ENCODE data around the gene PLB1.
"Not testable (repeated sequence)": the region's sequence is repeated elsewhere in the genome, so short reads cannot be mapped to it uniquely, and the experiment has no call there.

The PLB1 gene

DNA sequence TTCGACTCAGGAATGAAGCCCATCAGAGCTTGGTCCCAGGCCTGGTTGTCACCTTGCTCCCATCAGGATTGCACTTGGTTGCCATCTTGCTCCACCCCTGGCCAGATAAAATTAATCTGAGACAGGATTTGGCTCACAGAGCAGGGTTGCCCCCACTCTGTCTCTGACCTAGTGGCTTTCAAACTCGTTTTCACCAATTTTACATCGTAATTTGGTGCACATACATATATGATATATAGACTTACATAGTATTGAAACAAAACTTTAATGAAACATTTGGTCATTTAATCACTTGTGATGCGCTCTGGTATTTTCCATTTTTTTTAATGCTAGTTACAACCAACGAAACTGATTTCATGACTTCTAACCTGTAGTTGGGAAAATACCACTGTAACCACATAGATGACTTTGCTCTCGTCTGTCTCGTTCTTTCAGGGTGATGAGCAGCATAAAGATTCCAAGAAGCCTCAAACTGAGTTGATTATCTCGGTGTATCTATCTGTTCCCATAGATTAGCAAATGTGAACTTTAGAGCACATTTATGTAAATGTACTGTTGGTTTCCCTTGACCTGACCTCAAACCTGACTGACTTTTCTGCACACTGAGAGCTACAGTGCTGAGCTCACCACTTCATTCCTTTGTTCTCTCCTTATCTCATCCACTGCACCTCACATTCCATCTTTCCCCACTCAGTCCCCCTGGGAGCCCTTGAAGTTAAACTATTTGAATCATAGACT lies 30.5 kb upstream of the PLB1 start:
- no peak for DNase-seq

DNA sequence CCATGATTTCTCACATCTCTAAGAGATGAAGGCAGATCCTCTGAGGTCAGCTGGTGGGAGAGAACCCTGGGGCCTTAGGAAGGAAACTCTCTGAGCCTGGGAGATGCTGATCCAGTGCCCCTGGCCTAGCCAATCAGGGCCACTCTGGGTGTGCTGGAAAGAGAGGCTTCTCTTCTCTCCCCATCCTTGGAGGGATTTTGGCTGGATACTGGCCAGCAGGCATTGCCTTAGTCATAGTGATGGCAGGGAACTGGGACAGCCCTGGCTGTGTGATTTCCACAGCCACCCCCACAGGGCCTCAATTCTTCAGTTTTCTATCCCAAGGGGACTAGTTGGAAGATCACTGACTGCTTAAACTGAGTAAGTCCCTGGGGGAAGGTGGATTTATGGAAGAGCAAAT lies 26.6 kb upstream of the PLB1 start:
- no peak for DNase-seq

DNA sequence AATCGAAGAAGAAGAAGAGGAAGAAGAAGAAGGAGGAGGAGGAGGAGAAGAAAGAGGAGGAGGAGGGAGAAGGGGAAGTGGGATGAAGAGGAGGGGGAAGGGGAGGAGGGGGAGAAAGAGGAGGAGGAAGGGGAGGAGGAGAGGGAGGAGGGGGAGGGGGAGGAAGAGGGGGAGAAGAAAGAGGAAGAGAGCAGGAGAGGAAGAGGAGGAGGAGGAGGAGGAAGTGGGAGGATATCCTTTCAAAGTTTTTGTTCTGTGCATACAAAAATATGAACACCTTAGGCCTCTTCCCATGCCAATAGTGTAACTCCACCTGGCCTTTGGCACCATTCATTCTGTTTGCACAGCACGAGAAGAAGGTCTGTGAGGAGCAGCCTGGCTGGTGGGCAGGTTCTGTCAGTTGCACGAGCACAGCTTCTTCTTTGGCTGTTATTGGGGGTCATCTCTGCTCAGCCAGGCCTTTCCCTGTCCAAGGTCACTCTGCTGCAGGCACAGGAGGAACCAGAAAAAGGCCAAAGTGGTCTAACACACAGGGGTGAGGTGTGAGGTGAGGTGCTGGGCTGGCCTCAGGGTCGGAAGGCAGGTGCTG lies 25.8 kb upstream of the PLB1 start:
- no peak for DNase-seq

DNA sequence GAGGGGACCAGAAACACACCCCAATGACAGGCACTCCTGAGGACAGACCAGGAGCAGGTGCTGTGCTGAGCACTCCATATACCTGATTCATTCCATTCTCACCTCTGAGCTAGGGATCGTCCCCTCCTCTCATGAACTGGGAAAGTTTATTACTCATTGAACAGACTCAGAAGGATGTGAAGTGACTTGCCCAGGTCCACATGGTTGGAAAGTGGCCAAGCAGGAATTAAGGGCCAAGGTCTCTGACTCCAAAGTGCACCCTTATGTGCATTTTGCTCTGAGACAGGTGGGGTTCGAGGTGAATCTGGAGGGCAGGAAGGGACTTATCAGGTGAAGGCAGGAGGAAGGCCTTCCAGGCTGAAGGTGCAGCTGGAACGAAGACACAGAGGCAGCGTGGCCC lies 25.1 kb upstream of the PLB1 start:
- no peak for DNase-seq

DNA sequence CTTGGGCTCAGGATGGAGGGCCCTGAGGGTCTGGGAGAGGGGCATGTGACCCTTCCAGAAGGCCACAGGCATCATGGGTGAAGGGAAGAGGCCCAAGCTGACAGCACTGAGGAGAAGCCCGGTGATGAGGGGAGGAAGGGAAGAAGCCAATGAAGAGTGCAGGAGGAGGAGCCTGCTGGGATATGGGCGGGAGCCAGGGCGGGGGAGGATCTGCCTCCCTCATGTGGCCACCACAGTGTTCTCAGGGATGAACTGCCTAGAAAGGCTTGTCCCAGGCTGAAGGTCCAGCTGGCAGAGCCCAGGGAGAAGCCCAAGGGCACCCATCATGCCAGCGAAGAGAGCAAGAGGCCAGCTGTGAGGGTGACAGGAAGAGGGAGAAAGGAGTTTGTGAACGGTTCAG lies 24.6 kb upstream of the PLB1 start:
- no peak for DNase-seq

DNA sequence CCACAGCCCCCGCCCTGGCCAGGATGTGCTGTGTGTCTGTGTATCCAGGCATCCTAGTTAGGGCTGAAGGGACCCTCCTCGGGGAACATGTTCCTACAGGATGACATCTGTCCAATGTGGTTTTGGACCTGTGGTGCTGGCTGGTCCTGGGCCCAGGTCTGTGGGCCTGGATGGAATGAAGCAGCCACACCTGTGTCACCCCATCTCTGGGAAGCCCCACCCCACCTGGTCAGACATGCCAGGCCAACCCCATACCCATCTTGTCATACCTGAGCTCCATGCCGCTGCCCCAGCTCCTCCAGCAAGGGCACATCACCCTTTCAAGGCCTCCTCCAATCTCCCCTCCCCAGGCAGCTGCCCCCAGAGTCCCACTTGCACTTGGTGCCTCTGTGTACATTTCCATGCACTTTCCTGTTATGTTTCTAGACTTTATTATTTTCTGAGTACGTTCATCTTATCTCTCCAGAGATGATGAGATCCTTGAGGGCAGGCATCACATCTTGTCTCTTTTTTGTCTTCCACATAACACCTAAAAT lies 24.1 kb upstream of the PLB1 start:
- DNase-seq: no peak

DNA sequence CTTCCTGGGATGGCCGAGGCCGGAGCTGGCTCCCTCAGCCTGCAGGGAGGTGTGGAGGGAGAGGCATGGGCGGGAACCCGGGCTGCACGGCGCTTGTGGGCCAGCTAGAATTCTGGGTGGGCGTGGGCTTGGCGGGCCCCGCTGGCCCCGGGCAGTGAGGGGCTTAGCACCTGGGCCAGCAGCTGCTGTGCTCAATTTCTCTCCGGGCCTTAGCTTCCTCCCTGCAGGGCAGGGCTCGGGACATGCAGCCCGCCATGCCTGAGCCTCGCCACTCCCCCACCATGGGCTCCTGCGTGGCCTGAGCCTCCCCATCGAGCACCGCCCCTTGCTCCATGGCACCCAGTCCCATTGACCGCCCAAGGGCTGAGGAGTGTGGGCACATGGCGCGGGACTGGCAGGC lies 23.2 kb upstream of the PLB1 start:
- DNase-seq: not testable (repeated sequence)

DNA sequence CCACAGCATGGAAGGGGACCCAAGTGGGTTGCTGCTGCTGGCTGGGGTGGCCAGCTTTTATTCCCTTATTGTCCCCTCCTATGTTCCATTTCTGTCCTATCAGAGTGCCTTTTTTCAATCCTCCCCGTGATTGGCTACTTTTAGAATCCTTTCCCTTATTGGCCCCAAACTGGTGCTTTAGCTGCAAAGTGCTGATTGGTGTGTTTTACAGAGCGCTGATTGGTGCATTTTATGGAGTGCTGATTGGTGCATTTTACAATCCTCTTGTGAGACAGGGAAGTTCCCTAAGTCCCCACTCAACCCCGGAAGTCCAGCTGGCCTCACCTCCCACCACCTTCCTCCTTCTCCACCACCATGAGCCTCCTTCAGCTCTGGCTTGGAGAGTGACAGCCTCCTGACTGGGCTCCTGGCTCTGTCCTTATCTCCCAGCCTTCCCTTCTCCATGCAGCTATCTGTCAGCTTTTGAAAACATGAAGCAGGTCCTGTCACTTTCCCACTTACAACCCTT lies 20.7 kb upstream of the PLB1 start:
- DNase-seq: no peak

DNA sequence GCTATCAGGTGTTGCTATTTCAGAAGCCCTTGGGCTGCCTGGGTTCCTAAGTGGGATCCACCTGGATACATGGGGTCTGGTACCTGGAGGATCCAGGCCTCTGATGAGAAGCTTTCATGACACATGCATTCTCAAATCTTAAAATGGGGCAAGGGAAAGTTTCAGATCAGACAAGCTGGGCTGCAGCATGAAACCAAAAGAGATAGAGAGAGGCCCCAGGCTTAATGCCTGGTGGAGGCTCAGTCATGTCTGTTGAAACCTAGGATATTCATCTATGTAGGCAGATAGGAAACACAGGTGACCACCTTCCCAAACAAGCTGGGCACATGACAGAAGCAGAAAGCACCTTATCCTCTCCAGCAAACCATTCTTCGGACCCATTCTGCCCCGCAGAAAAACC lies 18.8 kb upstream of the PLB1 start:
- DNase-seq: peak; percentile 13

DNA sequence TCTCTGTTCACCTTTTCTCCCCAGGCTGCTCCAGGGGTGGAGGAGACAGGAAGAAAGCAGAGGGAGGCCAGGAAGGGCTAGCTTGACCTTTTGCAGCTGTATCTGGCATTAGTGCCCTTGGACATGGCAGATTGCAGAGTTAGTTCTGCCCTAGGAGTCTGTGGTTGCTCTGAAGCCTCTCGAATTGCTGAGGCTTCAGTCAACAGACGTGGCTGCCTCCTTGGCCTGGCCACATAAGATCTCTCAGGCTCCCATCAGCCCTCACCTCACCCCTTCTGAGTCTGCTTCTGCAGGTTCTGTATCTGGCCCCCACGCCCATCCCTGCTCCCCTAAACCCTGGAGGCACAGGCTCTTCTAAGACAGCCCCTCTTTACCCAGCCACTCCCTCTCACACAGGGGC lies 18.2 kb upstream of the PLB1 start:
- peak; percentile 43 for DNase-seq

DNA sequence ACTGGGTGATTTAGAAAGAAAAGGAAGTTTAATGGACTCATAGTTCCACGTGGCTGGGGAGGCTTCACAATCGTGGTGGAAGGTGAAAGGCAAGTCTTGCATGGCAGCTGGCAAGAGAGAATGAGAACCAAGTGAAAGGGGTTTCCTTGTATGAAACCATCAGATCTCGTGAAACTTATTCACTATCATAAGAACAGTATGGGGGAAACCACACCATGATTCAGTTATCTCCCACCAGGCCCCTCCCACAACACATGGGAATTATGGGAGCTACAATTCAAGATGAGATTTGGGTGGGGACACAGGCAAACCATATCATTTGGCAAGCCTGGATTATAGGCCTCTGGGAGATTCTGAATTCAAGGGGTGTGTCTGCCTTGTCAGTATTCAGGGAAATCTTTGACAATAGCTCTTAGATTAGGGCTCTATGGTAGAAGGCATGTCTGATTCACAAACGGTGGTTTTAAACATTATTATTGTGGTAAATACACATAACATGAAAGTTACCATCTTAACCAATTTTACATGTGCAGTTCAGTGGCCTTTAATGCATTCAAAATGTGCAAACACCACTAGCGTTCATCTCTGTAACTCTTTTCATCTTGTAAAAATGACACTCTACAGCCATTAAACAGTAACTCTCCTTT lies 15.3 kb upstream of the PLB1 start:
- DNase-seq: no peak

DNA sequence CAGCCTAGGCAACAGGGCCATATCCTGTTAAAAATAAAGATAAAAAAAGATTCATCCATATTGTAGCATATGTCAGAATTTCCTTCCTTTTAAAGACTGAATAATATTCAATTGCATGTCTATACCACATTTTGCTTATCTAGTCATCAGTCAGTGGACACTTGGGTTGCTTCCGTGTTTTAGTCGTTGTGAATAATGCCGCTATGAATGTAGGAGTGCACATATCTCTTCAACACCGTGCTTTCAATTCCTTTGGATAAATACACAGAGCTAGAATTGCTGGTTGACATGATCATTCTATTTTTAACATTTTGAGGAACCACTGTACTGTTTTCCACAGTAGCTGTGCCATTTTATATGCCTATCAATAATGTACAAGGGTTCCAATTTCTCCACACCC lies 14.0 kb upstream of the PLB1 start:
- DNase-seq: no peak

DNA sequence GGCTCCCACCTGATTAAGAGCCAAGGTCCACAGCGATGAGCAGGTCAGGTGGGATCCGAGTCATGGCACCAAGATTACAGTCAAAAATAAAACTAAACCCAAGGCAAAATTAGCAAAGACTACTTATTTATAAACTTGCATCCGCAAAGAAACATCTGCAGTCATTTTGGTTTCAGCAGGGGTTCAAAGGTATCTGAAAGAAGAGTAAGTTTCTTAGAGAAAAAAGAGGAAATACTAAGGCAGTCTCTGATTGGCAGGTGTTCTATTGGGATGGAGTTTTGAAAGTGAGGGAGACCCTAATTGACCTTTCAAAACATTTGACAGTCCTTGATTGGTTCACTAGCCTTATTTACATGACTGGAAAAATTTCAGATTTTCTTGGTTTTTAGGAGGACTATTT lies 11.0 kb upstream of the PLB1 start:
- DNase-seq: no peak

DNA sequence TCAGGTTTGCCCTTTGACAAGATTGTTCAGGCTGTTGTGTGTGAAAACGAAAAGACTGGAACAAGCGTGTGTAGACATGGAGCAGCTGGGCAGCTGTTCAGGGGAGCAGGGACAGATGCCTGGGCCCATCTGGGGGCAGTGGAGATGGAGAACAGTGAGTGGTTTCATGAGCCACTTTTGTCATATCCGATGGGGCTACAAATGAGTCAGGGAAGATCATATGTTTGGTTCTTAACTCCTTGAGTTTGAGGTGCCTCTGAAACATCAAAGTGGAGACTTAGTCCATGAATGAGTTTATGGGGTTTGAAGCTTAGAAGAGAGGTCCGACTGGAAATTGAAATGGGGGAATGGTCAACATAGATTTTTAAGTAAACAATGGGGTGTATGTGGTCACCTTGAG lies 9.3 kb upstream of the PLB1 start:
- peak; percentile 40 for DNase-seq

DNA sequence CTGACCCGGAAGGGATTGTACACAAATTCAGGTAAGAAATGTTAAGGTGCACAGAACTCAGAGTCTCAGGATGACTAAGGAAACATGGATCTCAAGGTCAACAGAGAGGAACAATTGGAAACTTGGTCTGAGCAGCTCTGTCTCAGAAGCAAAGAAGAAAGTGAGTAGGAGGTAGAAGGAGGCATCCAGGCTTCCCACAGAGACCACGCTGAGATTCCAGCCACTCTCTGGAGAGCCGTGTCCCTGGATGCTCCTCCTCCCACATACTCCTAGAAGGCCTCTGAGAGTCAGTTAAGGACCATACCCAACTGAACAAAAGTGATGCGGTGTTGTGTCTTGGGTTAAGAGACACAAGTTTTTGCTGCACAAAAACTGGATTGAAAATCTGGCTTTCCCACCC lies 8.6 kb upstream of the PLB1 start:
- peak; percentile 35 for DNase-seq

DNA sequence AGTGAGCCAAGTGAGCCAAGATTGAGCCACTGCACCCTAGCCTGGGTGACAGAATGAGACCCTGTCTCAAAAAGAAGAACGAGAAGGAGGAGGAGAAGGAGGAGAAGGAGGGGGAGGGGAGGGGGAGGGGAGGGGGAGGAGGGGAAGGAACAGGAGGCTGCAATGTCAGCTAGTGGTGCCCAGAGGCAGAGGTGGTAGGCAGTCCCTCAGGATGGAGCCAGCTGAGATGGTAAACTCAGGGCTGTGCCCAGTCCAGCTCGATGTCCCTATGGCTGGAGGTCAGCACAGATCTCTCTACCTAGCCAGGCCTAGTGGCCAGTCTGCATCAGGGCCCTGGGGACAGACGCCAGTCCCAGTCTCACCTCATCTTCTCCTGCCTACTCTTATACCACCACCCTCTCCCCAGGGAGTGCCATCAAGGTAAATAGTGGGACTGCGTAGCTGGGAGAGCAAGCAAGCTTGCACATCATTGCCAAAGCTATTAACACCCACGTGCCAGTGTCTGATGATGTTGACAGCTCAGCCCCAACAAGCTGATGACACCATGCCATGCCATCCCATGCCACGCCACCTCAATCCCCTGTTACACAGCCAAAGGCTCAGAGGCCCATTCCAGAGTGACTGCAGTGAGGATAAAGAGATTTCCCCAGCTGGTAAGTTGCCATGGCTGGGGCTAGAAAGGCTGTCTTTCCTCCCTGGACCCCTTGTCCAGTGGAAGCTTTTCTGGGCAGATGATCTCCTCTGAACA lies 7.6 kb upstream of the PLB1 start:
- peak; percentile 29 for DNase-seq

DNA sequence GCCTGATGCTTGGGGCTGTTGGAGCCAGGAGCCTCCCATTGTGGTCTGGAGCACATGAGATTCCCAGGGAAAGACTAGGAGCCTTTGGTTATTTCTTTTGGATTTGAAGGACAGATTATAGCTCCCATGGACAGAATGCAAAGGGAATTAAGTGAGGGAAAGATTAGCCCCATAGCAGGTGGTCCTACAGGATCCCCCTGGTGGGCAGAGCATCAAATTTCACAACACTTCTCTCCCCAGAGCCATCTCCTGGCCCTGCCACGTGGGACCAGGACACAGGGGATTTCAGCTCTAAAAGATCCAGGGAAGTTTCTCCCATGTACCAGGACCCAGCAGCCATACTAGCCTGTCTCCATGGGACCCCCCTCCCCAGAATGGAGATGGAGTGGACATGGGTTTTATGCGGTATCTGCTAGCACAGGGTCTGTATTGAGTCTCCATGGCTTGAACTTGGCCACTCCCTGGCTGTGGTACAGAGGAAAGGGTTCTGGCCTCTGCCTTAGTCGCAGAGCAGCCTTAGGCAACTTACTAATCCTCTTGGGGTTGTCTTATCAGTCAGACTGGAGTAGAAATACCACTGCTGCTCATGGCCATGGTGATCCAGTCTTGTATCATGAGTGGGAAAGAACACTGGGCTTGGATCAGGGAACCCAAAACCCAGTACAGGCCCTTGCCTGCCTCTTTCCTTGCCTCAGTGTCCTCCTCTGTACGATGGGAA lies 6.8 kb upstream of the PLB1 start:
- DNase-seq: peak; percentile 50

DNA sequence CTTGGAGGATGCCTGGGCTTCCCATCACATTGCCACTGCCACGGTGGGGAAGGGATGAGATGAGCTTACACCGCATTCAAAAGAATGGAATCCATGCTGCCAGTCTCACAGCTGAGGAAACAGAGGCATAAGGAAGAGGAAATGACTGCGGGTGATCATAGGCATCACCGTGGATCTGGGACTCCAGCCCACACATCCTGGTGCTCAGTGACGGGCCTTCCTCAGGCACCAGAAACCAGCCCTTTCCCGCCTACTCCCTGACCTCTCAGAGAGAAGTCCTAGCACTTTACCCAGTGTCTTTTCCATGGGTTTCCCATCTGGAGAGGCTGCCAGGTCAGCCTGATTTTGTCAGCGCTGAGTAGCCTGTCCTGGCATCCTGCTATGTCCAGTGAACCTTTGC lies 5.3 kb upstream of the PLB1 start:
- DNase-seq: peak; percentile 22

DNA sequence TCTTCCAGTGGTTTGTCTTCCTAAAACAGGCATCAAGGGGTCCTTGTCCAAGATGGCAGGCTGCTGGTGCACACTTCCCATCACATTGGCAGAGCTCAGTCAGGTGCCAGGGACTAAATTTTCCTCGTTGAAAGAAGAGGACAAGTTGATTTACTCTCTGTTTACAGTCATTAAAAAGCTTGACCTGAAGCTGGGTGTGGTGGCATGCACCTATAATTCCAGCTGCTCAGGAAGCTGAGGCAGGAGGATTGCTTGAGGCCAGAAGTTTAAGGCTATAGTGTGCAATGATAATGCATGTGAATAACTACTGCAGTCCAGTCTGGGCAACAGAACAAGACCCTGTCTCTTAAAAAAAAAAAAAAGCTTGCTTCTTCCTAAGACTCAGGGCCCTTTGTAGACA lies 3.6 kb upstream of the PLB1 start:
- peak; percentile 30 for DNase-seq

DNA sequence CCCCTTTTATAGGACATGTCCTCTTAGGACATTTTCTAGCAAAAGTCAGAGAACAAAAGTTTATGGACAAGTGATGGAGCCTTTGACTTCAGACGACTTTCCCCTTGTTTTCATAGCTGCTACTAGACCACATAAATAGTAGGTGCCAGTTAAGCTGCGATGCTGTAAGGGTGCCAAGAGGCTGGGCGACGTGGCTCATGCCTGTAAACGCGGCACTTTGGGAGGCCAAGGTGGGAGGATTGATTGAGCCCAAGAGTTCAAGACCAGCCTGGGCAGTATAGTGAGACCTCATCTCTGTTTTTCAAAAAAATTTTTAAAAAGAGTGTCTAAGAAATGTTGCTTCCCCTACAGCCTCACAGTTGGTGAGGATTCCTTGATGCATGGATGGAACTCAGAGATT lies 2.2 kb upstream of the PLB1 start:
- no peak for DNase-seq

DNA sequence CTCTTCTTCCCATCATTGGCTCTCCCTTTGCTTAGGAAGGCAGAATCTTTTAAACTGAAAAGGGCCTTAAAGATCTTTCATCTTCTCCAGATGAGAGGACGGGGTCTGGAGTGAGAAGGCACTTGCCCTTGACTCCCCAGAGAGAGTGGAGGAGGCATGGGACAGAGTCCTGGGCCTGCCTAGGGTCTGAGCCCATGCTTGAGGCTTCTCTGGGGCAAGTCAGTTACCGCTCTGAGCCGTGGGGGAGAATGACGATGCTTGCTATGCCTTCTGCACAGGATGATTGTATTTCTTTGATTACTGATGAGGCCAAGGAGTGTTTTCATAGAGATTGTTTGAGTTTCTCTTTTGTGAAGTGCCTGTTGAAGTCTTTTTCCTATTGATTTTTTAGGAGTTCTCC lies 921 bp downstream of the PLB1 start:
- DNase-seq: no peak

DNA sequence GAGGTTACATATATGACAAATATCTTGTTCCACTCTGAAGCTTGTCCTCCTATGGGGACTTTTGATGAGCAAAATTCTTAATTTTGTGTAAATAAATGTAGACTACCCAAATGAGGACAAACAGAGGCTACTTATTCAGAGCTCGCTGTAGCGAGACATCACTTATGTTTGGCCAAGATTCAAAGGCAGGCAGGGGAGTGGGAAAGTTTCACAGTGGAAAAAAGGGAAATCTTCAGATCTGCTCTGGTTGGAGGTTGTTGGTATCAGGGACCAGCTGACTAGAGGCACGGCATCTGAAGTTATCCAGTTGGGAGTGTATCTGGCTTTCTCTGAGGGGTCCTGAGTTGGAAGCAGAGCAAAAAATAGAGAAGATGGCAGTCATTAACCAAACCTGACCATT lies 1.3 kb downstream of the PLB1 start:
- DNase-seq: no peak

DNA sequence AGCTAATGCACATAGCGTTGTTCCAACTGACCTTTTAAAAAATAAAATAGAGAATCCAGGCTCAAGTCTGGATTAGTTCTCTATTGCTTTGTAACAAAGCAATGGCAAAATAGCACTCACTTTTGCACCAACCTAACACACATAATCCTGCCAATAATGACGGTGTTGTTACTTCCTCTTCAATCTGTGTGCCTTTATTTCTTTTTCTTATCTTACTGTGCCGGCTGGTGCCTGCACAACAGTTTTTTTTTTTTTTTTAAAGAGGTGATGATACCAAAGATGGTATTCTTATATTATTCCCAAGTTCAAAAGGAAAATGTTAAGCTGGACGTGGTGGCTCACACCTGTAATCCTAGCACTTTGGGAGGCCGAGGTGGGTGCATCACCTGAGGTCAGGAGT lies 3.4 kb downstream of the PLB1 start:
- DNase-seq: no peak

Data from islet precursor cell (in vitro differentiated cells).